ENCODE results near the gene THRAP3.

DNA sequence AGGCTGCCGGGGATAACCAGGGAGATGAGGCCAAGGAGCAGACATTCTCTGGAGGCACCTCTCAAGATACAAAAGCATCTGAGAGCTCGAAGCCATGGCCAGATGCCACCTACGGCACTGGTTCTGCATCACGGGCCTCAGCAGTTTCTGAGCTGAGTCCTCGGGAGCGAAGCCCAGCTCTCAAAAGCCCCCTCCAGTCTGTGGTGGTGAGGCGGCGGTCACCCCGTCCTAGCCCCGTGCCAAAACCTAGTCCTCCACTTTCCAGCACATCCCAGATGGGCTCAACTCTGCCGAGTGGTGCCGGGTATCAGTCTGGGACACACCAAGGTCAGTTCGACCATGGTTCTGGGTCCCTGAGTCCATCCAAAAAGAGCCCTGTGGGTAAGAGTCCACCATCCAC is 62.6 kb downstream of the THRAP3 start:
- TF ChIP-seq EZH2 (IDR thresholded peaks at IDR 0.05; ENCODE audit: low read depth) (no peak), CTCF (conservative IDR thresholded peaks at IDR 0.05) (no peak)
